Liver (tissue), 3 donors: ENCODE data around the gene STX2.
"Not testable (repeated sequence)": the region's sequence is repeated elsewhere in the genome, so short reads cannot be mapped to it uniquely, and the experiment has no call there.

ENCODE experiments used
- GABPA ChIP-seq, 2 donors: IDR thresholded peaks in 1 of 2; conservative IDR thresholded peaks in 1 of 2; 2 replicates each; pipeline ENCODE4 v1.6.1; 2016; ENCODE audit warnings: antibody characterized with exemption in 2 of 2, mild to moderate bottlenecking in 1 of 2, moderate library complexity in 1 of 2
- NR2F2 ChIP-seq: IDR thresholded peaks from 2 replicates; pipeline ENCODE4 v1.6.1; 2016; ENCODE audit warnings: antibody characterized with exemption
- SP1 ChIP-seq: IDR thresholded peaks from 2 replicates; pipeline ENCODE4 v1.6.1; 2018; ENCODE audit warnings: antibody characterized with exemption, mild to moderate bottlenecking
- ZBTB33 ChIP-seq: IDR thresholded peaks from 2 replicates; pipeline ENCODE4 v1.6.1; 2016; ENCODE audit warnings: antibody characterized with exemption
- TF ChIP-seq, protein P1 (sequence below): fragments of 150-350 bp; IDR thresholded peaks from 2 replicates; pipeline ENCODE4 v1.5.1; 2017; ENCODE audit warnings: improper control_type of control experiment, low read depth, low read length; ENCODE audit not compliant: missing input control
- donor health status: healthy.
- donor health status: healthy.

DNA sequence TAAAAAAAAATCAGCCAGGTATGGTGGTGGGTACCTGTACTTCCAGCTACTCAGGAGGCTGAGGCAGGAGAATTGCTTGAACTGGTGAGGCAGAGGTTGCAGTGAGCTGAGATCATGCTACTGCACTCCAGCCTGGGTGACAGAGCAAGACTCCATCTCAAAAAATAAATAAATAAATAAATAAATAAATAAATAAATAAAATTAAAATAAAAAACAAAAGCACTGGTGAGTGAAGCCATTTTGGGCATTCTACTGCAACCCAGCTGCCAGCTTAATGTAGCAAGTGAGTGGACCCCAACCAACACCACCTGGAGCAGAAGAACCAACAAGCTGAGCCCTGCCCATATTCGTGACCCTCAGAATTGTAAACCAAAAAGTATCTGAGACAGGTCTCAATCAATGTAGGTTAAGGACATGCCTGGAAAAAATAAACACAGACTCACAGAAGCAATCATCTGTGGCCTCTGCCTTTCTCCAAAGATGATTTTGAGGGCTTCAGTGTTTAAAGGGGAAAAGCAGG, 9.8 kb upstream of the STX2 start:
- TF ChIP-seq, protein P1, sequence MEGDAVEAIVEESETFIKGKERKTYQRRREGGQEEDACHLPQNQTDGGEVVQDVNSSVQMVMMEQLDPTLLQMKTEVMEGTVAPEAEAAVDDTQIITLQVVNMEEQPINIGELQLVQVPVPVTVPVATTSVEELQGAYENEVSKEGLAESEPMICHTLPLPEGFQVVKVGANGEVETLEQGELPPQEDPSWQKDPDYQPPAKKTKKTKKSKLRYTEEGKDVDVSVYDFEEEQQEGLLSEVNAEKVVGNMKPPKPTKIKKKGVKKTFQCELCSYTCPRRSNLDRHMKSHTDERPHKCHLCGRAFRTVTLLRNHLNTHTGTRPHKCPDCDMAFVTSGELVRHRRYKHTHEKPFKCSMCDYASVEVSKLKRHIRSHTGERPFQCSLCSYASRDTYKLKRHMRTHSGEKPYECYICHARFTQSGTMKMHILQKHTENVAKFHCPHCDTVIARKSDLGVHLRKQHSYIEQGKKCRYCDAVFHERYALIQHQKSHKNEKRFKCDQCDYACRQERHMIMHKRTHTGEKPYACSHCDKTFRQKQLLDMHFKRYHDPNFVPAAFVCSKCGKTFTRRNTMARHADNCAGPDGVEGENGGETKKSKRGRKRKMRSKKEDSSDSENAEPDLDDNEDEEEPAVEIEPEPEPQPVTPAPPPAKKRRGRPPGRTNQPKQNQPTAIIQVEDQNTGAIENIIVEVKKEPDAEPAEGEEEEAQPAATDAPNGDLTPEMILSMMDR: not testable (repeated sequence)
- TF ChIP-seq ZBTB33; SP1; NR2F2; GABPA (IDR thresholded peaks at IDR 0.05 in 1 of 2, conservative IDR thresholded peaks at IDR 0.05 in 1 of 2): not testable (repeated sequence)
